ENCODE data around the gene POMGNT1.

Gene POMGNT1

DNA sequence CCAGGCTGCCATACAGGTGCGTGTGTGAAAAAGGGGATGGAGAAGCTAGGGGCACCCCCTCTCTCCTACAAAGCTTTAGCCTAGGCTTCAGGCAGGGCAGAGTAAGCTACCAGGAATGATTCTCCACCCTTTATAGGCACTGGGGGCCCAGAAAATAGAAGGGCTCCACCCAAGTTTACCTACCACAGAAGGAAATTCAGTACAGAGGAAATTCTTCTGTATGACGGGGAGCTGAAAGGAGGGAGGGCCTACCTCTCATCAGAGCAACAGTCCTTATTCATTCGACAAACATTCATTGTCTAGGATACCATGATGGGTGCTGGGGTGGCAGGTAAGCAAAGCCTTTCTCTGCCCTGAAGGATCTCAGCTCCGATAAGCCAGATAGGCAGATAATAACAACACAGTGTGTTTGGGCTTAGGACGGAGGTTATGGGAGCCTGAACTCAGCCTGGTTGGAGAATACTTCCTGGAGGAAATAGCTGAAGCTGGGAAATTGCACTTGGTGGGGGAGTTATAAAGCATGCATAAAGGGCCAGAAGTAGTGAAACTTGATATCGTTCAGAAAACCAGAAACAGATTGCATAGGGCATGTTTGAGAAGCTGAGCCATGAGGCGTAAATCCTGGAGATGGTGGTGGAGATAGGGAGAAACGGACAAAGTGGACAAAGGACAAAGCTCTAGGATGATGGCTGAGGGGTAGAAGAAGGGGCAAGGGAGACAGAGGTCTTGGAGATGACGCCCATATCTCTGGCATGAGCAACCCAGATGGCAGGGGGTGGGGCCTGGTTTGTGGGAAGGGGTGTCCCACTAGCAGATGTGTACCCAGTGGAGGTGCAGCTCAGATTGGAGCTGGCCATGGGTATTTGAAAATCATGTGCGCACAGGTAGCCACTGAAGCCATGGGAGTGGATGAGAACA, 16.6 kb downstream of the POMGNT1 start:
- H3K27me3 ChIP-seq (ENCODE audit: insufficient read depth, poor library complexity, severe bottlenecking), result no peaks in the 10 kb centered on the region
- no peak for DNase-seq (ENCODE audit: low read depth in 1 of 2, low spot score in 1 of 2)
- TF ChIP-seq POLR2AphosphoS5 (IDR thresholded peaks at IDR 0.05; ENCODE audit: low read depth), result no peak
- no peak for TF ChIP-seq SPI1 (IDR thresholded peaks at IDR 0.05; ENCODE audit: borderline replicate concordance, low read depth)
- TF ChIP-seq GABPA (IDR thresholded peaks at IDR 0.05; ENCODE audit: low read depth), result no peak
- TF ChIP-seq, protein P1, sequence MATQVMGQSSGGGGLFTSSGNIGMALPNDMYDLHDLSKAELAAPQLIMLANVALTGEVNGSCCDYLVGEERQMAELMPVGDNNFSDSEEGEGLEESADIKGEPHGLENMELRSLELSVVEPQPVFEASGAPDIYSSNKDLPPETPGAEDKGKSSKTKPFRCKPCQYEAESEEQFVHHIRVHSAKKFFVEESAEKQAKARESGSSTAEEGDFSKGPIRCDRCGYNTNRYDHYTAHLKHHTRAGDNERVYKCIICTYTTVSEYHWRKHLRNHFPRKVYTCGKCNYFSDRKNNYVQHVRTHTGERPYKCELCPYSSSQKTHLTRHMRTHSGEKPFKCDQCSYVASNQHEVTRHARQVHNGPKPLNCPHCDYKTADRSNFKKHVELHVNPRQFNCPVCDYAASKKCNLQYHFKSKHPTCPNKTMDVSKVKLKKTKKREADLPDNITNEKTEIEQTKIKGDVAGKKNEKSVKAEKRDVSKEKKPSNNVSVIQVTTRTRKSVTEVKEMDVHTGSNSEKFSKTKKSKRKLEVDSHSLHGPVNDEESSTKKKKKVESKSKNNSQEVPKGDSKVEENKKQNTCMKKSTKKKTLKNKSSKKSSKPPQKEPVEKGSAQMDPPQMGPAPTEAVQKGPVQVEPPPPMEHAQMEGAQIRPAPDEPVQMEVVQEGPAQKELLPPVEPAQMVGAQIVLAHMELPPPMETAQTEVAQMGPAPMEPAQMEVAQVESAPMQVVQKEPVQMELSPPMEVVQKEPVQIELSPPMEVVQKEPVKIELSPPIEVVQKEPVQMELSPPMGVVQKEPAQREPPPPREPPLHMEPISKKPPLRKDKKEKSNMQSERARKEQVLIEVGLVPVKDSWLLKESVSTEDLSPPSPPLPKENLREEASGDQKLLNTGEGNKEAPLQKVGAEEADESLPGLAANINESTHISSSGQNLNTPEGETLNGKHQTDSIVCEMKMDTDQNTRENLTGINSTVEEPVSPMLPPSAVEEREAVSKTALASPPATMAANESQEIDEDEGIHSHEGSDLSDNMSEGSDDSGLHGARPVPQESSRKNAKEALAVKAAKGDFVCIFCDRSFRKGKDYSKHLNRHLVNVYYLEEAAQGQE (IDR thresholded peaks at IDR 0.05; ENCODE audit: insufficient replicate concordance, low read depth), result no peak
- TF ChIP-seq, protein P2, sequence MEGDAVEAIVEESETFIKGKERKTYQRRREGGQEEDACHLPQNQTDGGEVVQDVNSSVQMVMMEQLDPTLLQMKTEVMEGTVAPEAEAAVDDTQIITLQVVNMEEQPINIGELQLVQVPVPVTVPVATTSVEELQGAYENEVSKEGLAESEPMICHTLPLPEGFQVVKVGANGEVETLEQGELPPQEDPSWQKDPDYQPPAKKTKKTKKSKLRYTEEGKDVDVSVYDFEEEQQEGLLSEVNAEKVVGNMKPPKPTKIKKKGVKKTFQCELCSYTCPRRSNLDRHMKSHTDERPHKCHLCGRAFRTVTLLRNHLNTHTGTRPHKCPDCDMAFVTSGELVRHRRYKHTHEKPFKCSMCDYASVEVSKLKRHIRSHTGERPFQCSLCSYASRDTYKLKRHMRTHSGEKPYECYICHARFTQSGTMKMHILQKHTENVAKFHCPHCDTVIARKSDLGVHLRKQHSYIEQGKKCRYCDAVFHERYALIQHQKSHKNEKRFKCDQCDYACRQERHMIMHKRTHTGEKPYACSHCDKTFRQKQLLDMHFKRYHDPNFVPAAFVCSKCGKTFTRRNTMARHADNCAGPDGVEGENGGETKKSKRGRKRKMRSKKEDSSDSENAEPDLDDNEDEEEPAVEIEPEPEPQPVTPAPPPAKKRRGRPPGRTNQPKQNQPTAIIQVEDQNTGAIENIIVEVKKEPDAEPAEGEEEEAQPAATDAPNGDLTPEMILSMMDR (IDR thresholded peaks at IDR 0.05; ENCODE audit: insufficient read depth, low read length), result no peak
- H3K4me3 ChIP-seq (replicated peaks; ENCODE audit: insufficient read depth, low read length), result no peak overlapping the region
- H3K27ac ChIP-seq (replicated peaks), result no peak overlapping the region

- Histone ChIP-seq H3K4me3 (replicated peaks; ENCODE audit: insufficient read depth, low read length) (no peak overlapping the region), H3K27me3 (ENCODE audit: insufficient read depth, poor library complexity, severe bottlenecking) (no peaks in the 10 kb centered on the region), H3K27ac (replicated peaks) (no peak overlapping the region)
- no peak for DNase-seq (ENCODE audit: low read depth in 1 of 2, low spot score in 1 of 2)
- no peak for TF ChIP-seq GABPA (IDR thresholded peaks at IDR 0.05; ENCODE audit: low read depth)
- TF ChIP-seq, protein P2 (IDR thresholded peaks at IDR 0.05; ENCODE audit: insufficient read depth, low read length), result no peak
- TF ChIP-seq SPI1 (IDR thresholded peaks at IDR 0.05; ENCODE audit: borderline replicate concordance, low read depth), result no peak
Measured at GRCh38 chr1:46180082-46180616, 18.1 kb downstream of the POMGNT1 start.

DNA sequence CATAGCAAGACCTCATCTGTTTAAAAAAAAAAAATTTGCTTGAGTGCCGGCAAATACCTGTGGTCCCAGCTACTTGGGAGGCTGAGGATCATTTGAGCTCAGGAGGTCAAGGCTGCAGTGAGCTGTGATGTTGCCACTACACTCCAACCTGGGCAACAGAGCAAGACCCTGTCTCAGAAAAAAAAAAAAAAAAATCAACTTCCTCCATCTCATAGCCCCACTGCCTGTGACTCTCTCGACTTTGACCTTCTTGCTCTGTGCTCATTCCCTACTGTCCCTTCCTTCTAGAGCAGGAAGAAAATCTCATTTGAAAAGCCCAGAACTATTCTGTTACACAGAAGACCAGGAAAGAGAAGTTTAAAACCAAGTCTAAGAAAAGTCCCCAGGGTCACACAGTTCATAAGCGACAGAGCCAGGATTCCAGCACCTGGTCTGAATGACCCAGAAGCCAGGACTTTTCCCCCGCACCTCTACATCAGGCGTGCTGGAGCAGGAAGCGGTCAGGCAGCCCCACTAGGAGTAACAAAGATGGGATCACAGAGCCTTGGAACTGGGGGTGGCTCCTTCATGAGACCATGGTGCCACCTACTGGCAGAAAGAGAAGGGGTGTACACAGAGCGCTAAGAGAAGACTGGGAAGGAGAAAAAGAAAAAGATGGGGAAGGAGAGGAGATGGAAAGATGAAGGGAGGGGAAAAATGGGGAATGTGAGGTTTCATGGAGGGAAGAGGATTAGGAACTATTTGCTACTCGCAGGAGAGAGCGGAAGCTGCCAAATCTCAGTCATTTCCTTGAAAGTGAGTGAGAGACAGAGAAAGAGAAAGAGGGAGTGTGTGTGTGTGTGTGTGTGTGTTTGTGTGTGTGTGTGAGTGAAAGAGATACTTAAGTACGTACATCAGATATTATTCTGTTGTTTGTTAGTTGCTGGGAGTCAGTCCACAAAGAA, 18.8 kb downstream of the POMGNT1 start:
- Histone ChIP-seq H3K27ac (replicated peaks) (no peak overlapping the region), H3K27me3 (ENCODE audit: insufficient read depth, poor library complexity, severe bottlenecking) (no peaks in the 10 kb centered on the region), H3K4me3 (replicated peaks; ENCODE audit: insufficient read depth, low read length) (no peak overlapping the region)
- DNase-seq (ENCODE audit: low read depth in 1 of 2, low spot score in 1 of 2), result peak; percentile 63 to 71
- TF ChIP-seq, protein P2 (IDR thresholded peaks at IDR 0.05; ENCODE audit: insufficient read depth, low read length), result peak; percentile 62
- TF ChIP-seq, protein P1 (IDR thresholded peaks at IDR 0.05; ENCODE audit: insufficient replicate concordance, low read depth), result no peak
- TF ChIP-seq GABPA (IDR thresholded peaks at IDR 0.05; ENCODE audit: low read depth), result no peak

All from HL-60 (cell line).